Activated CD4-positive, alpha-beta T cell treated with anti-CD3 and anti-CD28 coated beads, Interleukin-2, amount 10 ng/mL, durations not matched to agents 24 days and 14 days (primary cell): ENCODE results near the gene SPINK8. TPM values are rescaled to one million over a fixed set of nuclear protein-coding genes. Genes with fewer than 3 reads are reported as not detected.
"Not testable (repeated sequence)": the region's sequence is repeated elsewhere in the genome, so short reads cannot be mapped to it uniquely, and the experiment has no call there.

ENCODE experiments used
- DNase-seq: peaks from one replicate; pipeline ENCODE4 v3.0.0; 2022
- H3K27ac Mint-ChIP-seq: one replicate; pipeline ENCODE4 v1.8.0; 2022; ENCODE audit warnings: mild to moderate bottlenecking, mixed read lengths
- H3K27me3 Mint-ChIP-seq: one replicate; pipeline ENCODE4 v1.8.0; 2022; ENCODE audit warnings: mixed read lengths
- H3K36me3 Mint-ChIP-seq: one replicate; pipeline ENCODE4 v1.8.0; 2022; ENCODE audit warnings: low read depth, mild to moderate bottlenecking, mixed read lengths
- H3K4me1 Mint-ChIP-seq: one replicate; pipeline ENCODE4 v1.8.0; 2021; ENCODE audit warnings: mixed read lengths
- H3K4me3 Mint-ChIP-seq: one replicate; pipeline ENCODE4 v1.8.0; 2022; ENCODE audit warnings: mild to moderate bottlenecking, moderate library complexity, mixed read lengths
- H3K9me3 Mint-ChIP-seq: one replicate; pipeline ENCODE4 v1.8.0; 2021; ENCODE audit warnings: mixed read lengths
- intact Hi-C: fragments of 100-400 bp; cut with micrococcal nuclease; formaldehyde crosslinking; loops from one replicate; pipeline ENCODE4 v1.15.1; 2023
- total RNA-seq: library from RNA; stranded (reverse); gene quantifications from 2 replicates; pipeline ENCODE4 v1.2.3, GENCODE V29; 2022

SPINK8 gene
- total RNA-seq, 1 donor from 2014 or later = not detected

DNA sequence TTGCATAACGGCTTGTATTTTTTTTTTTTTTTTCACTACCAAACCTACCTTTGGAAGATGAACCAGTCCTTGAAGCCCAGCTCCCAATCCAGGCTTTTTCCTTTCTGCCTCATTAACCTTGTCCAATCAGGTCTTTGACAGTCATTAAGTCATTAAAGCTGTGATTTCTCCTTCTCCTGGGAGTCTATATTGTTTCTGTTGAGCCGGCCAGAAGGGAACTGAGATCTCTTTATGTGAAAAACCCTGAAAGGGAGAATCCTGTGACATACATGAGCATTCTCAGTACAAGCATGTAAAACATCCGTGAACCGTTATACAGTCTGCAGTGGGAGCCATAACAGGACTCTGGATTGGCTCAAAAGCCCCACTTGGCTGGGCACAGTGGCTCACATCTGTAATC is 52.6 kb downstream of the SPINK8 start:
- no peak overlapping the region for H3K4me3 Mint-ChIP-seq
- H3K9me3 Mint-ChIP-seq = peaks cover 4% of the 10 kb centered on the region
- DNase-seq = no peak
- no peak overlapping the region for H3K27ac Mint-ChIP-seq
- no peaks in the 10 kb centered on the region for H3K36me3 Mint-ChIP-seq
- intact Hi-C loops = no loop called here
- H3K27me3 Mint-ChIP-seq = no peaks in the 10 kb centered on the region
- no peaks in the 10 kb centered on the region for H3K4me1 Mint-ChIP-seq

DNA sequence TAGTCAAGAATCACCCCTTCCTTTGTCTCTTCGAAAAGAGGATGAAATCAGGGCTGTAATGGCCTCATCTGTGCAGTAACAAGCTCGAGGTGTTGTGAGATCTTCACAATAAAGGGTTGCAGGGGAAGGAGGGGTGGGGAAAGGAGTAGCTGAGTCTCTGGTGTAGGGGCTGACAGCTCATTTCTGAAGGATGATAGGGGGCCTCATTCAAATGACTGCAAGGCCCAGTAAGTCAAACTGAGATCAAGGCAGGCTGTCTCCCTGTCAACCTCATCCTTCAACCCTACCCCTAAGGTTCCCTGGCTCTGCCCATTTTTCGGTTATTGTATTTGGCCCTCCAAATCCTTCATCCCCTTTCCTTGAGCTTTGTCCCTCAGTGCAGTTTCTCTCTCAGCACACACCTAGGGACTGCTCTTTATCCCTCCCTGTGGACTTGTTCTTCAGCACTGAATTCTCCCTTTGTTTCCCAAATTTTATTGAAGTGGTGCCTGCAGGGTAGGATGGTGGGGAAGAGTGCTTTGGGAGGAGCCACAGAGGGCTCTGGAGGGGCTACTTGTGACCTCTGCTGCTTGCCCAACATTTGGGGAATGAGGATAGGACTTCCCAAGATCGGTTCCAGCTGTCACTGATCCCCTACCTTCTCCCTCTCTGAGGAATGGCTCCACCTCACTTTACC is 54.4 kb downstream of the SPINK8 start:
- Mint-ChIP-seq H3K27ac (no peak overlapping the region), H3K9me3 (peaks cover 4% of the 10 kb centered on the region), H3K27me3 (no peaks in the 10 kb centered on the region), H3K36me3 (no peaks in the 10 kb centered on the region), H3K4me3 (no peak overlapping the region), H3K4me1 (no peaks in the 10 kb centered on the region)
- intact Hi-C loops = loop anchor here (10.0 kb wide), 1 partner anchor 126 kb away; no protein-coding TSS in a partner anchor
- DNase-seq = no peak

DNA sequence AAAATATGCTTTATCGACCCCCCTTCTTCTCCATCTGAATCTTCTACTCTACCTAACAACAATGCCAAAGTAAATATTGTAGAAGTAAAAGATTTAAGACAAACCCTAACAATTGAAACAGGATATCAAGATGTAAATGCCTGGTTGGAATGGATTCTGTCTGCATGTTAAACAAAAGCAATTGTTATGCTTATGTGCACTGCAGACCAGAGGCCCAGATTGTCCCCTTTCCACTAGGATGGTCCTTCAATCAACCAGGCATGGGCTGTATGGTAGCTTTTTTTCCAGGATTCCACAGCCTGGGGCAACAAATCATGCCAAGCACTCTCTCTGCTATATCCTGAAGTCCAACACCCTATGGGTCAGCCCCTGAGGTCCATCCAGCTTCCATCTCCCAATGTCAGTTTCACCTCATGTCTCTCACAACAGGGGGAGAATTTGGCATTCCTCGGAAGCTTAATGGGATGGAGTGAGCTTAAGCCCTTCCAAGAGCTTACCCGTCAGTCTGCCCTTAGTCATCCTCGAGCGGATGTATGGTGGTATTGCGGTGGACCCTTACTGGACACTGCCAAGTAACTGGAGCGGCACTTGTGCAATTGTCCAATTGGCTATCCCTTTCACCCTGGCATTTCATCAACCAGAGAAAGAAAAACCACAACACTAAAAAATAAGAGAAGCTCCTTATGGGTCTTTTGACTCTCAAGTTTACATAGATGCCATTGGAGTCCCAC is 56.4 kb downstream of the SPINK8 start:
- peaks cover 3% of the 10 kb centered on the region for H3K4me1 Mint-ChIP-seq
- no peak for DNase-seq
- peaks cover 2% of the 10 kb centered on the region for H3K36me3 Mint-ChIP-seq
- no peaks in the 10 kb centered on the region for H3K9me3 Mint-ChIP-seq
- intact Hi-C loops = loop anchor here (10.0 kb wide), 1 partner anchor 128 kb away; no protein-coding TSS in a partner anchor
- H3K27ac Mint-ChIP-seq = no peak overlapping the region
- no peaks in the 10 kb centered on the region for H3K27me3 Mint-ChIP-seq
- H3K4me3 Mint-ChIP-seq = no peak overlapping the region

- Mint-ChIP-seq H3K4me3 (no peak overlapping the region), H3K9me3 (no peaks in the 10 kb centered on the region), H3K4me1 (peaks cover 4% of the 10 kb centered on the region), H3K27ac (no peak overlapping the region), H3K36me3 (peaks cover 7% of the 10 kb centered on the region), H3K27me3 (no peaks in the 10 kb centered on the region)
- no peak for DNase-seq
- intact Hi-C loops = loop anchor here (10.0 kb wide), 1 partner anchor 129 kb away; no protein-coding TSS in a partner anchor
Measured at GRCh38 chr3:48275287-48276027, 58.0 kb downstream of the SPINK8 start.

GRCh38 chr3:48274452-48274851 is 59.0 kb downstream of the SPINK8 start:
- peaks cover 15% of the 10 kb centered on the region for H3K36me3 Mint-ChIP-seq
- H3K27me3 Mint-ChIP-seq = no peaks in the 10 kb centered on the region
- no peak overlapping the region for H3K27ac Mint-ChIP-seq
- H3K4me3 Mint-ChIP-seq = no peak overlapping the region
- no peak for DNase-seq
- no peaks in the 10 kb centered on the region for H3K9me3 Mint-ChIP-seq
- H3K4me1 Mint-ChIP-seq = peaks cover 14% of the 10 kb centered on the region
- intact Hi-C loops = loop anchor here (10.0 kb wide), 1 partner anchor 130 kb away; no protein-coding TSS in a partner anchor

- no peak overlapping the region for H3K27ac Mint-ChIP-seq
- H3K4me3 Mint-ChIP-seq = no peak overlapping the region
- peaks cover 19% of the 10 kb centered on the region for H3K36me3 Mint-ChIP-seq
- intact Hi-C loops = loop anchor here (1.0 to 10.0 kb wide), 3 partner anchors 131 to 275 kb away; no protein-coding TSS in a partner anchor
- H3K4me1 Mint-ChIP-seq = peaks cover 22% of the 10 kb centered on the region
- no peaks in the 10 kb centered on the region for H3K9me3 Mint-ChIP-seq
- H3K27me3 Mint-ChIP-seq = no peaks in the 10 kb centered on the region
- DNase-seq = peak; percentile 88
Measured at GRCh38 chr3:48273594-48274211, 59.8 kb downstream of the SPINK8 start.

GRCh38 chr3:48271763-48272498 is 61.5 kb downstream of the SPINK8 start:
- DNase-seq = no peak
- Mint-ChIP-seq H3K27me3 (no peaks in the 10 kb centered on the region), H3K9me3 (no peaks in the 10 kb centered on the region), H3K36me3 (peaks cover 32% of the 10 kb centered on the region), H3K4me3 (no peak overlapping the region), H3K27ac (no peak overlapping the region), H3K4me1 (peaks cover 37% of the 10 kb centered on the region)
- intact Hi-C loops = loop anchor here (10.0 kb wide), 1 partner anchor 133 kb away; no protein-coding TSS in a partner anchor

GRCh38 chr3:48271223-48271622 is 62.2 kb downstream of the SPINK8 start:
- not testable (repeated sequence) for DNase-seq, H3K27me3 Mint-ChIP-seq, H3K9me3 Mint-ChIP-seq, H3K27ac Mint-ChIP-seq, H3K4me3 Mint-ChIP-seq
- intact Hi-C loops = loop anchor here (10.0 kb wide), 1 partner anchor 134 kb away; no protein-coding TSS in a partner anchor
- Mint-ChIP-seq H3K36me3 (peaks cover 39% of the 10 kb centered on the region), H3K4me1 (peaks cover 39% of the 10 kb centered on the region)

DNA sequence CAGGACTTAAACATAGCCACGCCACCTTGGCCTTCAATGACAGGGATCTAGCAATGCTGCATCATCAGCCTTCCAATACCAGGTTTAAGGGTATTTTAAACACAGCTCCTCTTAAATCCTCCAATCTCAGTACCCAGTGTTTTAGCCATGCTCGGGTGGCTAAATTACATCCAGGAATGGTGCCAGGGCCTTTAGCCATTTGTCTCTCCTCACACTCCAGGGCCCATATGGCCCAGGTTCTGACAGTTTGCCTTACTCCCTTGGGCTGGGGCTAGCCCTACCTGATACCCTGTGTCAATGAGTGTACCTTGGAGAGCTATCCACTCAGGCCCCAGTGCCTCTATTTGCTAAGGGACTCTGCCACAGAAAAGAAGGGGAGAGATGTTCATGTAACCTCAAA is 63.2 kb downstream of the SPINK8 start:
- intact Hi-C loops = loop anchor here (10.0 kb wide), 1 partner anchor 134 kb away; no protein-coding TSS in a partner anchor
- H3K27ac Mint-ChIP-seq = peak overlapping the region; percentile 54
- no peak for DNase-seq
- peaks cover 39% of the 10 kb centered on the region for H3K4me1 Mint-ChIP-seq
- no peaks in the 10 kb centered on the region for H3K27me3 Mint-ChIP-seq
- H3K36me3 Mint-ChIP-seq = peaks cover 44% of the 10 kb centered on the region
- peak overlapping the region; percentile 19 for H3K4me3 Mint-ChIP-seq
- H3K9me3 Mint-ChIP-seq = no peaks in the 10 kb centered on the region

DNA sequence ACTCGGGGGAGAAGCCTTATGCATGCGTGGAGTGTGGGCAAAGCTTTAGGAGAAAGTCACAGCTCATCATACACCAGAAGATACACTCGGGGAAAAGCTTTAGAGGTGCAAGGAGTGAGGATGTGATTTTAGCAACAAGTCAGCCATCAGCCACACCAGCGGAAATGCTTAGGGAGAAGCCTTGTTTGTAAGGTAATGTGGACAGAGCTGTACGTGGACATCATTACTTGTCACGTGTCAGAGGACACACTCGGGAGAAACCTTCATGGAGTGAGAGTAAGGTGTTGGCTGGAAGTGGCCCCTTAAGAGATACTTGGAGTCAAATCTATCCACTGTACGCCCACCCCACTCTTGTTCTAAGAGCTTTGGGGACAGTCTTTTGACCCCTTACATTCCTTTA is 63.9 kb downstream of the SPINK8 start:
- peaks cover 39% of the 10 kb centered on the region for H3K4me1 Mint-ChIP-seq
- intact Hi-C loops = loop anchor here (1.0 to 2.0 kb wide), 3 partner anchors 32 to 287 kb away; partner anchors contain the start of genes CDC25A, NME6 and PFKFB4
- no peaks in the 10 kb centered on the region for H3K9me3 Mint-ChIP-seq
- H3K4me3 Mint-ChIP-seq = peak overlapping the region; percentile 73
- H3K27ac Mint-ChIP-seq = peak overlapping the region; percentile 96
- peaks cover 44% of the 10 kb centered on the region for H3K36me3 Mint-ChIP-seq
- H3K27me3 Mint-ChIP-seq = no peaks in the 10 kb centered on the region
- no peak for DNase-seq

GRCh38 chr3:48268936-48269561 is 64.4 kb downstream of the SPINK8 start:
- H3K27ac Mint-ChIP-seq = peak overlapping the region; percentile 96
- H3K4me3 Mint-ChIP-seq = peak overlapping the region; percentile 73
- no peaks in the 10 kb centered on the region for H3K27me3 Mint-ChIP-seq
- peaks cover 39% of the 10 kb centered on the region for H3K4me1 Mint-ChIP-seq
- intact Hi-C loops = loop anchor here (1.0 to 2.0 kb wide), 5 partner anchors 28 to 288 kb away; partner anchors contain the start of genes CDC25A, NME6, PFKFB4 and ZNF589
- peak; percentile 80 for DNase-seq
- no peaks in the 10 kb centered on the region for H3K9me3 Mint-ChIP-seq
- peaks cover 46% of the 10 kb centered on the region for H3K36me3 Mint-ChIP-seq

DNA sequence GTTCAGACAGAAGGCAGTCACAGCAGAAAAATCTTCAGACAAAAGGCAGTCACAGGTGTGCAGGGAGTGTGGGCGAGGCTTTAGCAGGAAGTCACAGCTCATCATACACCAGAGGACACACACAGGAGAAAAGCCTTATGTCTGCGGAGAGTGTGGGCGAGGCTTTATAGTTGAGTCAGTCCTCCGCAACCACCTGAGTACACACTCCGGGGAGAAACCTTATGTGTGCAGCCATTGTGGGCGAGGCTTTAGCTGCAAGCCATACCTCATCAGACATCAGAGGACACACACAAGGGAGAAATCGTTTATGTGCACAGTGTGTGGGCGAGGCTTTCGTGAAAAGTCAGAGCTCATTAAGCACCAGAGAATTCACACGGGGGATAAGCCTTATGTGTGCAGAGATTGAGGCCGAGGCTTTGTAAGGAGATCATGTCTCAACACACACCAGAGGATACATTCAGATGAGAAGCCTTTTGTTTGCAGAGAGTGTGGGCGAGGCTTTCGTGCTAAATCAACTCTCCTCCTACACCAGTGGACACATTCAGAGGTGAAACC is 65.0 kb downstream of the SPINK8 start:
- H3K36me3 Mint-ChIP-seq = peaks cover 51% of the 10 kb centered on the region
- H3K4me3 Mint-ChIP-seq = peak overlapping the region; percentile 73
- no peaks in the 10 kb centered on the region for H3K27me3 Mint-ChIP-seq
- peak overlapping the region; percentile 96 for H3K27ac Mint-ChIP-seq
- intact Hi-C loops = loop anchor here (1.0 to 2.0 kb wide), 4 partner anchors 27 to 288 kb away; partner anchors contain the start of genes CDC25A, PFKFB4 and ZNF589
- H3K4me1 Mint-ChIP-seq = peaks cover 36% of the 10 kb centered on the region
- DNase-seq = peak; percentile 92
- no peaks in the 10 kb centered on the region for H3K9me3 Mint-ChIP-seq
